ENCODE data around the gene GPR37L1.

The GPR37L1 gene

DNA sequence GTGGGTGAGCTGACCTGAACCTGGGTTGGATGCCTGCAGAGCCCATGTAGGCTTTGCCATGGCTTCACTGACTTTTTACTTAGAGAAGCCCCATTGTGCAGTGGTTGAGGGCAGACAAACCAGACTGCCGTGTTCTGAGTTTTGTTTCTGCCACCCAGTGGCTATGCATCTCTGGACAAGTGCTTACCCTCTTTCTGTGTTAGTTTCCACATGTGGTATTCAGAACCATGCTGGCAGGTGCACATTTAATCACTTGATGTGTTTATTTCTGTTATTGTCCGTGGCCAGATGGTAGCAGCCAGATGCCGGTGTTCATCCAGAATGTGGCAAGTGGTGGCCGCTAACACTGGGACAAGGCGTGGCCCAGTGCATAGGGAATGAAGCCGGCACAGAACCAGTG, 48.0 kb downstream of the GPR37L1 start:
- Histone ChIP-seq H3K9ac (ENCODE audit: low read length) (no peak overlapping the region), H3K27ac (ENCODE audit: low read depth, low read length) (no peak overlapping the region), H3F3A (ENCODE audit: insufficient read depth) (no peaks in the 10 kb centered on the region), H3K9me3 (ENCODE audit: insufficient read depth, low read length) (no peaks in the 10 kb centered on the region), H3K79me2 (ENCODE audit: insufficient read depth, low read length) (no peaks in the 10 kb centered on the region), H3K9me2 (replicated peaks; ENCODE audit: insufficient read depth, low read length) (no peaks in the 10 kb centered on the region), H3K4me3 (ENCODE audit: insufficient read depth, low read length, poor library complexity, severe bottlenecking) (no peak overlapping the region), H3K4me2 (ENCODE audit: low read depth, low read length, poor library complexity, severe bottlenecking) (no peak overlapping the region), H3K36me3 (ENCODE audit: low read length) (no peaks in the 10 kb centered on the region), H2AFZ (ENCODE audit: low read depth, low read length, severe bottlenecking) (no peak overlapping the region), H4K20me1 (ENCODE audit: low read depth, low read length) (no peaks in the 10 kb centered on the region), H3K27me3 (ENCODE audit: low read length) (no peaks in the 10 kb centered on the region)
- TF ChIP-seq EZH2phosphoT487 (conservative IDR thresholded peaks at IDR 0.05; ENCODE audit: low read length): no peak
- TF ChIP-seq, protein P1, sequence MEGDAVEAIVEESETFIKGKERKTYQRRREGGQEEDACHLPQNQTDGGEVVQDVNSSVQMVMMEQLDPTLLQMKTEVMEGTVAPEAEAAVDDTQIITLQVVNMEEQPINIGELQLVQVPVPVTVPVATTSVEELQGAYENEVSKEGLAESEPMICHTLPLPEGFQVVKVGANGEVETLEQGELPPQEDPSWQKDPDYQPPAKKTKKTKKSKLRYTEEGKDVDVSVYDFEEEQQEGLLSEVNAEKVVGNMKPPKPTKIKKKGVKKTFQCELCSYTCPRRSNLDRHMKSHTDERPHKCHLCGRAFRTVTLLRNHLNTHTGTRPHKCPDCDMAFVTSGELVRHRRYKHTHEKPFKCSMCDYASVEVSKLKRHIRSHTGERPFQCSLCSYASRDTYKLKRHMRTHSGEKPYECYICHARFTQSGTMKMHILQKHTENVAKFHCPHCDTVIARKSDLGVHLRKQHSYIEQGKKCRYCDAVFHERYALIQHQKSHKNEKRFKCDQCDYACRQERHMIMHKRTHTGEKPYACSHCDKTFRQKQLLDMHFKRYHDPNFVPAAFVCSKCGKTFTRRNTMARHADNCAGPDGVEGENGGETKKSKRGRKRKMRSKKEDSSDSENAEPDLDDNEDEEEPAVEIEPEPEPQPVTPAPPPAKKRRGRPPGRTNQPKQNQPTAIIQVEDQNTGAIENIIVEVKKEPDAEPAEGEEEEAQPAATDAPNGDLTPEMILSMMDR (IDR thresholded peaks at IDR 0.05; ENCODE audit: insufficient read depth, low read length, poor library complexity, severe bottlenecking): no peak

DNA sequence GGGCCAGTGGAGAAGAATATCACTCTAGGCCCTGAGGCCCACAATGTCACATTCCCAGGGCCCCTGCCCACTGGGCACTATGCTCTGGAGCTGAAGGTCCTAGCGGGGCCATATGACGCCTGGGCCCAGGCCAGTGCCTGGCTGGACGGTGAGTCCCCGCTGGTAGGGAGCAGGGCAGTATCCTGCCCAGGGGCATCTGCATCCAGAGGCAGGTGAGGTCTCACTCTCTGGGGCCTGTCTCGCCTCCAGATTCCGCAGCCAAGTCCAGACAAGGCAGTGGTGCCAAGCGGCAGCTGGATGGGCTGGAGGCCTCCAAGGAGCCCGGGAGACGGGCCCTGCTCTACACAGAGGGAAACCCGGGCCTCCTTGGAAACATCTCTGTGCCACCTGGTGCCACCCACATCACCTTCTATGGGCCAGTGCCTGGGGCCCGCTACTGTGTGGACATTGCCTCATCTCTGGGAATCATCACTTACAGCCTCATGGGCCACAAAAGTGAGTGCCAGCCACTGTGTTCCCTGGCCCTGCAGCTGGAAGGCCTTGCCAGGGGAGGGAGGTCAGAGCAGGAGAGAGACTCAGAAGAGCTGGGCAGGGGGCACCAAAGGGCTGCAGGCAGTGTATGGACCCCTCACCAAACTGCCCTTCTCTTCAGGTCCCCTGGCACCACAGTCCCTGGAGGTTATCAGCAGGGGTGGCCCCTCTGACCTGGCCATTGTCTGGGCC, 48.7 kb downstream of the GPR37L1 start:
- Histone ChIP-seq H3K4me2 (ENCODE audit: low read depth, low read length, poor library complexity, severe bottlenecking) (no peak overlapping the region), H4K20me1 (ENCODE audit: low read depth, low read length) (no peaks in the 10 kb centered on the region), H3K36me3 (ENCODE audit: low read length) (no peaks in the 10 kb centered on the region), H3K4me3 (ENCODE audit: insufficient read depth, low read length, poor library complexity, severe bottlenecking) (no peak overlapping the region), H3K9ac (ENCODE audit: low read length) (no peak overlapping the region), H3F3A (ENCODE audit: insufficient read depth) (no peaks in the 10 kb centered on the region), H3K27me3 (ENCODE audit: low read length) (no peaks in the 10 kb centered on the region), H3K9me2 (replicated peaks; ENCODE audit: insufficient read depth, low read length) (no peaks in the 10 kb centered on the region), H2AFZ (ENCODE audit: low read depth, low read length, severe bottlenecking) (no peak overlapping the region), H3K27ac (ENCODE audit: low read depth, low read length) (no peak overlapping the region), H3K79me2 (ENCODE audit: insufficient read depth, low read length) (no peaks in the 10 kb centered on the region), H3K9me3 (ENCODE audit: insufficient read depth, low read length) (no peaks in the 10 kb centered on the region)
- no peak for TF ChIP-seq EZH2phosphoT487 (conservative IDR thresholded peaks at IDR 0.05; ENCODE audit: low read length)
- TF ChIP-seq, protein P1 (IDR thresholded peaks at IDR 0.05; ENCODE audit: insufficient read depth, low read length, poor library complexity, severe bottlenecking): no peak

DNA sequence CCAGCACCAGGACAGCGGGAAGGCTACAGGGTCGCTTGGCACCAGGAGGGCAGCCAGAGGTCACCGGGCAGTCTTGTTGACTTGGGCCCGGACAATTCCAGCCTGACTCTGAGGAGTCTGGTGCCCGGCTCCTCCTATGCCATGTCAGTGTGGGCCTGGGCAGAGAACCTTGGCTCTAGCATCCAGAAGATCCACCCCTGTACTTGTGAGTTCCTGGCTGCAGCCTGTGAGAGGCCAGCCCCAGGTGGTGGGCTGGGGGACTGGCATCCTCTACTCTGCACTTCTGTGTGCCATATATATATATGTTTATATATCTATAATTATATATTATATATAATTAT, 49.3 kb downstream of the GPR37L1 start:
- Histone ChIP-seq H3K4me3 (ENCODE audit: insufficient read depth, low read length, poor library complexity, severe bottlenecking) (no peak overlapping the region), H3K4me2 (ENCODE audit: low read depth, low read length, poor library complexity, severe bottlenecking) (no peak overlapping the region), H3K27ac (ENCODE audit: low read depth, low read length) (no peak overlapping the region), H3K27me3 (ENCODE audit: low read length) (no peaks in the 10 kb centered on the region), H2AFZ (ENCODE audit: low read depth, low read length, severe bottlenecking) (no peak overlapping the region), H3K79me2 (ENCODE audit: insufficient read depth, low read length) (no peaks in the 10 kb centered on the region), H4K20me1 (ENCODE audit: low read depth, low read length) (no peaks in the 10 kb centered on the region), H3K36me3 (ENCODE audit: low read length) (no peaks in the 10 kb centered on the region), H3F3A (ENCODE audit: insufficient read depth) (no peaks in the 10 kb centered on the region), H3K9me3 (ENCODE audit: insufficient read depth, low read length) (no peaks in the 10 kb centered on the region), H3K9me2 (replicated peaks; ENCODE audit: insufficient read depth, low read length) (no peaks in the 10 kb centered on the region), H3K9ac (ENCODE audit: low read length) (no peak overlapping the region)
- TF ChIP-seq, protein P1 (IDR thresholded peaks at IDR 0.05; ENCODE audit: insufficient read depth, low read length, poor library complexity, severe bottlenecking): no peak
- no peak for TF ChIP-seq EZH2phosphoT487 (conservative IDR thresholded peaks at IDR 0.05; ENCODE audit: low read length)

Data from SU-DHL-6 (cell line).